ENCODE measurements around the gene MSANTD1.
"Not testable (repeated sequence)": the region's sequence is repeated elsewhere in the genome, so short reads cannot be mapped to it uniquely, and the experiment has no call there.

The MSANTD1 gene

GRCh38 chr4:3290889-3291321, 41.9 kb downstream of the MSANTD1 start:
- DNase-seq (ENCODE audit: low read depth), result no peak

DNA sequence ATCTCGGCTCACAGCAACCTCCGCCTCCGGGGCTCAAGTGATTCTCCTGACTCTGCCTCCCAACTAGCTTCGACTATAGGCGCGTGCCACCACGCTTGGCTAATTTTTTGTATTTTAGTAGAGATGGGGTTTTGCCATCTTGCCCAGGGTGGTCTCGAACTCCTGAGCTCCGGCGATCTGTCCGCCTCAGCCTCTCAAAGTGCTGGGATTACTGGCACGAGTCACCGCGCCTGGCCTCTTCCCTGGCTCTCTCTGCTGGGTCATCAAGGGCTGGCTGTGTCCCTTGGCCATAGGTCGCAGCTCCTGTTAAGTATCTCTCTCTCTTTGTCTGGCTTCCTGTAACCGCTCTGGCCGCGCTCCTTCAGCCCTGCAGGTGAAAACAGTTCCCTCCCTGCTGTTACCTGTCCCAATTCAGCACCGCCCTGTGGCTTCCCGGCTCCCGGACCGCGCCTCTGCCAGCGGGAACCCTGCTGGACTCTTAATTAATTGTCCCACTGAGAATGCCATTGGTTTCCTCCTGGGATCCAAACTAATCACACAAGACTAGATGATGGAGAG, 42.5 kb downstream of the MSANTD1 start:
- no peak for DNase-seq (ENCODE audit: low read depth)

GRCh38 chr4:3291969-3292570, 43.1 kb downstream of the MSANTD1 start:
- DNase-seq (ENCODE audit: low read depth), result peak; percentile 13

GRCh38 chr4:3292571-3293400, 43.8 kb downstream of the MSANTD1 start, which contains the start of gene RGS12:
TSS of gene RGS12 (plus strand) at chr4:3293021. CDS start at chr4:3316171, 23,150 bp downstream.
- DNase-seq (ENCODE audit: low read depth), result peak; percentile 85

DNA sequence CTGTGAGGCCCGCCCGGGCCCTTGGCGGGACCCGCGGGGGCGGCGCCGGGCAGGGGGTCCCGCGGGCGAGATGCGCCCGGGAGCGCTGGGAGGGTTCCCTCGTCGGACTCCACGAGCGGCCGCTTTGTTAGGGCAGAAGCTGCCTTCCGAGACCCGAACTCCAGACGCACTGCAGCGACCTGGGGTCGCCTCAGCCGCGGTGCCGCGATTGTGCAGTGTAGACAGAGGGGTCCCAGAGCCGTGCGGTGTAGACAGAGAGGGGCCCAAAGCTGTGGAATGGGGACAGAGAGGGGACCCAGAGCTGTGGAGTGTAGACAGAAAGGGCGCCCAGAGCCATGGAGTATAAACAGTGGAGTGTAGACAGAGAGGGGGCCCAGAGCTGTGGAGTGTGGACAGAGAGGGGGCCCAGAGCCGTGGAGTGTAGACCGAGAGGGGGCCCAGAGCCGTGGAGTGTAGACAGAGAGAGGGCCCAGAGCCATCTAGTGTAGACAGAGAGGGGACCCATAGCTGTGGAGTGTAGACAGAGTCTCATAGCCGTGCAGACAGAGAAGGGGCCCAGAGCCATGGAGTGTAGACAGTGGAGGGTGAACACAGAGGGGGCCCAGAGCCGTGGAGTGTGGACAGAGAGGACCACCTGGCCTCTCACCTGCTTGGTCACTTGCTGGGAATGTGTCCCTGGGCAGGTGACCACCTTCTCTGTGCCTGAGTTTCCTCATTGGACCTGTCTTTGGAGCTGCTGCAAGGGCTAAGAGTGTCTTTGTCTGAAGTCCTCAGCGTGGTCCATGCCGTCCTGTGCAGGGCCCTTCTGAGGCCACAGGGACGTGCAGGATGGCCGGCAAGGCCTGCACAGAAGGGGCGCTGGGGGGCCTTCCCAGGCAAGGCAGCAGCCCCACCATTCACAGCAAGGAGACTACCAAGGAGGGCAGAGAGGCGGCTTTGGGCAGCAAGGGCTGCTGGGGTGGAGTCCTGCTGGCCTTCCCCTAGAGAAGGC, 44.7 kb downstream of the MSANTD1 start:
- no peak for DNase-seq (ENCODE audit: low read depth)

- DNase-seq (ENCODE audit: low read depth), result no peak
Observed at GRCh38 chr4:3294401-3295241, 45.7 kb downstream of the MSANTD1 start.

DNA sequence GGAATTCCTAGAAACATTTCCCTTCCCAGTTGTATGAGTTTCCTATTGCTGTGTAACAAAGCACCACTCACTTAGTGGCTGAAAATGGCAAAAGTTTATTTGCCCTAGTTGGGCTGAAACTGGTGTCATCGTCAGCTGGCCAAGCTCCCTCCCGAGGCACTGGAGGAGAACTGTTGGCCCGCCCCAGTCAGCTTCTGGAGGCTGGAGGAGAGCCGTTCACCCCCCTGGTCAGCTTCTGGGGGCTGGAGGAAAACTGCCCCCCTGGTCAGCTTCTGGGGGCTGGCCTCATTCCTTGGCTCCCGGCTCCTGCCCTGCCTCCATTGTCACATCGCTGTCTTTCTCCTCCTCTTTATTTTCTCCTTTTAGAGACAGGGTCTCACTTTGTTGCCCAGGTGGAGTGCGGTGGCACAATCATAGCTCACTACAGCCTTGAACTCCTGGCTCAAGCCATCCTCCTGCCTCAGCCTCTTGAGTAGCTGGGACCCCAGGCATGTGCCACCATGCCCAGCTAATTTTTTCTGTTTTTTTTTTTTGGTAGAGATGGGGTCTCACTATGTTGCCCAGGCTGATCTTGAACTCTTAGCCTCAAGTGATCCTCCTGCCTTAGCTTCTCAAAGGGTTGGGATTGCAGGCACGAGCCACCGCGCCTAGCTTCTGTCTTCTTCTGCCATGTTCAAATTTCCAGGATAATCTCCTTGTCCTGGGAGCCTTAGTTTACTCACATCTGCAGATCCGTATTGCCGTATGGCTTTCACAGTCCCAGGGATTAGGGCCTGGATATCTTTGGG, 47.1 kb downstream of the MSANTD1 start:
- no peak for DNase-seq (ENCODE audit: low read depth)

- DNase-seq (ENCODE audit: low read depth), result no peak
Observed at GRCh38 chr4:3296651-3297050, 47.7 kb downstream of the MSANTD1 start.

- DNase-seq (ENCODE audit: low read depth), result no peak
Observed at GRCh38 chr4:3297066-3297859, 48.3 kb downstream of the MSANTD1 start.

DNA sequence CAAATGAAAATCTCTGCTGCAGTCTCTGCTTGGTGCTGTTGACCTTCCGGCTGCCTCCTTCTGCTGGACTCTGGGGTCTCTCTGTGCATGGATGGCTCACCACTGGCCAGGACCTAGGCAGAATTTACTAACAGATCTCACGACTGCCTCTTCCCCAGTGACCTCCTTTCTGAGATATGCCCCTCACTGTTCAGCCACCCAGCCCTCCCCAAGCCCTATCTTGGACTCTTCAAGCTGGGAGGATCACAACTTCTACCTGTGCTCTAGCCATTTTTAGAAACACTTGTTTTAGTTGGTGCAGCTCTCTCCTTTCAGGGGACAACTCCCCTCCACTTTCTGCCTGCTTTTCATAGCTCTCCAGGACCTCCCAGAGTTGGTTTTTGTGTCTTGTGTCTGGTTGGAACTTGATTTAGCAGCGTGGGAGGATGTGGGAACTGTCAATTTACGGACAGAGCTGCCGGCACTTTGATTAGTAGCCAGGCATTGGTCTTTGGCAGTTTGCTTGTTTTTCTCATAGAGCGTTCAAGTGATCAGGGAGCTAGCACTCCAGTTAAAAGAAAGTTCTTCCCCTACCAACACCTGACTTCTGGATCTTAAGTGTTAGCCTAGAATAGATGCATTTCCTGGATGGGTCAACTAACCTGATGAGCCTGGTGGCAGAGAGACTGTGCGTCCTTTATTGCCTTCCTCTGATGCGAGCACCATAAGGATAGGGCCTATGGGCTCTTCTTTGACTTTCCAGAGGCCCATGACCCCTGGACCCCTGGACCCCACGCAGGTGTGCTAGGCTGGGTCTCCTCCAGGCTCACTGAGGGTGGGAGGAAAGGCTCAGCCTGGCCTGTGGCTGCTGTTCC, 50.4 kb downstream of the MSANTD1 start:
- DNase-seq (ENCODE audit: low read depth), result no peak

GRCh38 chr4:3299976-3300671, 51.2 kb downstream of the MSANTD1 start:
- no peak for DNase-seq (ENCODE audit: low read depth)

- not testable (repeated sequence) for DNase-seq (ENCODE audit: low read depth)
Observed at GRCh38 chr4:3300882-3301281, 51.9 kb downstream of the MSANTD1 start.

DNA sequence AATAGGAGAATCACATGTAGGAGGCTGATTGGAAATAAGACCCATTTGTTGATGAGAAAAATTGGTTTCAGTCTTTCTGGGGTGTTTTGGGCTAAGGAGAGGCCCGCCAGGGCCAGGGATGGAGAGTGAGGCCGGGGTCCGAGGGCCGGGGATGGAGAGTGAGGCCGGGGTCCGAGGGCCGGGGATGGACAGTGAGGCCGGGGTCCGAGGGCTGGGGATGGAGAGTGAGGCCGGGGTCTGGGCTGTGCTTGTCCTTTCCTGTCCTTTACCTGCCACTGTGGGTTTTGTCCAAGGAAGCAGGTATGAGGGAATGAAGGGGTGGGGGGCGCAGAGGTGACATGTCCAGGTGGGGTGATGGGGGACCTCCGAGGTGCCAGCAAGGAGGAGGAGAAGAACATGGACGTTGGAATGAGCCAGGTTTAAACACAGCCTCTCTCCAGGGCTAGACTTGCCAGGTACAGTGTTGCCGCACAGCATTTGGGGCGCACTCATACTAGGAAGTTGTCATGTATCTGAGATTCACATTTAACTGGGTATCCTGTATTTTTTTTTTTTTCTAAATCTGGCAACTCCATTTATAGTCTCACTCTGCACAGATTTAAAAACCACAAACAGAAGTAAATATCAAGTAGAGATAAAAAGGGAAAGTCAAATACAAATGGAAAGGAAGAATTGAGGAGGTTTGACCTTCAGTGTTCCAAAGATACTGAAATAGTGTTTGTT, 52.7 kb downstream of the MSANTD1 start:
- DNase-seq (ENCODE audit: low read depth), result no peak

DNA sequence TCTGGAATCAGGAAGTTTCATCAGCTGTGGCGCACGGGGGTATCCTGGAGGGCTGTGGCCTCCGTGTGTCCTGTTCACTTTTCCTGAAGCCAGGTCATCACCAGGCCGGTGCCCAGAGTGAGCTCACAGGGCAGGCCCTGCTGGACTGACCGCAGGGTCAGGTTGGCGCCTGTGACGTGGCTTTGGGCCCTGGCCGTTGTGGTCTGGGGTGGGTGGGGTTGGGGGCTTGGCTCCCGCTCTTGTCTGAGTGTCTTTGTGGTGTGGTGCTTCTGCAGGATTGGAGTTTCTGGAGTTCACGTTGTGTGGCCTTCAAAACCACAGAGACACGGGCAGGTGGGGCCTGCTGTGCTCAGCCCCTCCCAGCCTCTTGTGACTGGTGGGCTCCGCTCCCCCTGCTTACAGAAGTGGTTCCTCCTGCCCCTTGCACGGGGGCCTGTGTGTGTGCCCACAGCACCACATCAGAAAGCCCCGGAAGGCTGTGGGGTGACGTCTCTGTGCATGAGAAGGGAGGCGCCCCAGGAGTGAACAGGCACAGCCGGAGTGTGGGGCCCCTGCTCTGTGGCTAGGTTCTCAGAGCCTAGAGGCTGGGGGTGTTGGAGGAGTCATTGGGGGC, 53.3 kb downstream of the MSANTD1 start:
- no peak for DNase-seq (ENCODE audit: low read depth)

GRCh38 chr4:3302786-3303564, 54.0 kb downstream of the MSANTD1 start:
- DNase-seq (ENCODE audit: low read depth), result no peak

GRCh38 chr4:3303565-3303824, 54.5 kb downstream of the MSANTD1 start:
- DNase-seq (ENCODE audit: low read depth), result no peak

Data from stromal cell of bone marrow (primary cell).